Inferior parietal cortex (tissue), 1 donor: ENCODE data around the gene FAM151A.

Source experiments
- DNase-seq: peaks from one replicate; pipeline ENCODE4 v3.0.0-alpha.2; 2016; ENCODE audit errors: extremely low spot score

FAM151A gene

GRCh38 chr1:54604051-54604450 lies 19.3 kb downstream of the FAM151A start:
- DNase-seq, result no peak

GRCh38 chr1:54603241-54603640 lies 20.1 kb downstream of the FAM151A start:
- DNase-seq, result no peak

GRCh38 chr1:54602554-54602953 lies 20.8 kb downstream of the FAM151A start:
- no peak for DNase-seq

GRCh38 chr1:54601730-54602129 lies 21.6 kb downstream of the FAM151A start:
- no peak for DNase-seq

GRCh38 chr1:54600947-54601721 lies 22.2 kb downstream of the FAM151A start:
- DNase-seq, result no peak

GRCh38 chr1:54599211-54599823 lies 24.0 kb downstream of the FAM151A start:
- DNase-seq, result no peak

- no peak for DNase-seq
Measured at GRCh38 chr1:54597455-54598030, 25.8 kb downstream of the FAM151A start.

- DNase-seq, result no peak
Measured at GRCh38 chr1:54596756-54597155, 26.6 kb downstream of the FAM151A start.

- no peak for DNase-seq
Measured at GRCh38 chr1:54595956-54596498, 27.3 kb downstream of the FAM151A start.

- DNase-seq, result no peak
Measured at GRCh38 chr1:54594463-54594862, 28.9 kb downstream of the FAM151A start.

- DNase-seq, result no peak
Measured at GRCh38 chr1:54593571-54594160, 29.7 kb downstream of the FAM151A start.

- DNase-seq, result no peak
Measured at GRCh38 chr1:54591127-54591756, 32.1 kb downstream of the FAM151A start.

- no peak for DNase-seq
Measured at GRCh38 chr1:54588377-54588776, 34.9 kb downstream of the FAM151A start.

- DNase-seq, result no peak
Measured at GRCh38 chr1:54585181-54586066, 37.9 kb downstream of the FAM151A start.

GRCh38 chr1:54584575-54584974 lies 38.8 kb downstream of the FAM151A start:
- no peak for DNase-seq

- no peak for DNase-seq
Measured at GRCh38 chr1:54583871-54584270, 39.5 kb downstream of the FAM151A start.

GRCh38 chr1:54583307-54583686 lies 40.0 kb downstream of the FAM151A start:
- DNase-seq, result no peak

GRCh38 chr1:54582566-54583306 lies 40.6 kb downstream of the FAM151A start:
- DNase-seq, result no peak

GRCh38 chr1:54581621-54582035 lies 41.7 kb downstream of the FAM151A start:
- peak; percentile 57 for DNase-seq

GRCh38 chr1:54580856-54581550 lies 42.3 kb downstream of the FAM151A start:
- no peak for DNase-seq
